Bronchial smooth muscle cell (primary cell): ENCODE data around the gene SSR1. TPM values are rescaled to one million over a fixed set of nuclear protein-coding genes. Genes with fewer than 3 reads are reported as not detected.

Experiments used
- total RNA-seq: library from RNA; depleted of rRNA; stranded (reverse); fragments of >200 nt; gene quantifications from 2 replicates; pipeline ENCODE4 v1.2.1, GENCODE V29; 2014

The SSR1 gene
- 35.9 and 71.7 TPM in 2 replicates for total RNA-seq

GRCh38 chr6:7312616-7313504, at the start of gene SSR1:
Gene SSR1 (minus strand): TSS chr6:7313199. CDS start chr6:7313120, 79 bp downstream.

Other genes starting within 250 kb of the SSR1 start
- gene RREB1, start 205.2 kb downstream of the SSR1 start, total RNA-seq = 9.3 and 11.8 TPM in 2 replicates
- gene CAGE1, start 76.5 kb upstream of the SSR1 start, total RNA-seq = under 0.01 and 0.09 TPM in 2 replicates
- 17.2 and 20.3 TPM in 2 replicates for gene RIOK1, start 76.6 kb upstream of the SSR1 start, total RNA-seq
- 0.16 and 0.86 TPM in 2 replicates for gene DSP, start 228.5 kb upstream of the SSR1 start, total RNA-seq